Neural crest cell (in vitro differentiated cells): ENCODE data around the gene UMODL1. TPM values are rescaled to one million over a fixed set of nuclear protein-coding genes. Genes with fewer than 3 reads are reported as not detected.

Experiments used
- DNase-seq: peaks from one replicate; pipeline ENCODE4 v3.0.0; 2021; ENCODE audit warnings: low read depth, mixed read lengths, low spot score
- H3K27ac Mint-ChIP-seq: one replicate; pipeline ENCODE4 v1.8.0; 2021; ENCODE audit warnings: mild to moderate bottlenecking, mixed read lengths; ENCODE audit not compliant: unreplicated experiment
- H3K27me3 Mint-ChIP-seq: 2 replicates; pipeline ENCODE4 v1.8.0; 2021; ENCODE audit warnings: low read depth, mild to moderate bottlenecking, mixed read lengths
- H3K36me3 Mint-ChIP-seq: 2 replicates; pipeline ENCODE4 v1.8.0; 2021; ENCODE audit warnings: low read depth, mild to moderate bottlenecking, mixed read lengths
- H3K4me1 Mint-ChIP-seq: 2 replicates; pipeline ENCODE4 v1.8.0; 2021; ENCODE audit warnings: mixed read lengths
- H3K4me3 Mint-ChIP-seq: one replicate; pipeline ENCODE4 v1.8.0; 2021; ENCODE audit warnings: mild to moderate bottlenecking, mixed read lengths
- H3K9me3 Mint-ChIP-seq: 2 replicates; pipeline ENCODE4 v1.8.0; 2021; ENCODE audit warnings: mixed read lengths
- CTCF ChIP-seq: fragments of 200-600 bp; sonication (generic); conservative IDR thresholded peaks from 2 replicates; pipeline ENCODE4 v1.5.0; 2021; ENCODE audit warnings: antibody characterized with exemption, mild to moderate bottlenecking
- total RNA-seq: library from RNA; stranded (reverse); gene quantifications from 2 replicates; pipeline ENCODE4 v1.2.1, GENCODE V29; 2021

The UMODL1 gene
- total RNA-seq, 1 donor from 2014 or later = not detected

GRCh38 chr21:42037943-42038342 is 33.2 kb upstream of the UMODL1 start:
- no peak overlapping the region for H3K27ac Mint-ChIP-seq
- no peak for DNase-seq

GRCh38 chr21:42038393-42038792 is 32.7 kb upstream of the UMODL1 start:
- H3K4me3 Mint-ChIP-seq = no peak overlapping the region
- H3K27ac Mint-ChIP-seq = no peak overlapping the region
- H3K27me3 Mint-ChIP-seq = no peaks in the 10 kb centered on the region
- no peak for DNase-seq
- H3K36me3 Mint-ChIP-seq = no peaks in the 10 kb centered on the region
- peaks cover 34% of the 10 kb centered on the region for H3K4me1 Mint-ChIP-seq
- no peaks in the 10 kb centered on the region for H3K9me3 Mint-ChIP-seq
- no peak for TF ChIP-seq CTCF

More at GRCh38 chr21:42037943-42038342, 33.2 kb upstream of the UMODL1 start:
- Mint-ChIP-seq H3K27me3 (no peaks in the 10 kb centered on the region), H3K4me3 (no peak overlapping the region), H3K4me1 (peaks cover 34% of the 10 kb centered on the region), H3K36me3 (no peaks in the 10 kb centered on the region), H3K9me3 (no peaks in the 10 kb centered on the region)
- no peak for TF ChIP-seq CTCF

- Mint-ChIP-seq H3K9me3 (no peaks in the 10 kb centered on the region), H3K36me3 (no peaks in the 10 kb centered on the region), H3K27me3 (no peaks in the 10 kb centered on the region), H3K4me3 (no peak overlapping the region), H3K27ac (no peak overlapping the region), H3K4me1 (peaks cover 34% of the 10 kb centered on the region)
- no peak for DNase-seq
- no peak for TF ChIP-seq CTCF
Observed at GRCh38 chr21:42038826-42039425, 32.2 kb upstream of the UMODL1 start.

- DNase-seq = no peak
- Mint-ChIP-seq H3K27me3 (no peaks in the 10 kb centered on the region), H3K27ac (no peak overlapping the region), H3K9me3 (no peaks in the 10 kb centered on the region), H3K4me3 (no peak overlapping the region), H3K36me3 (no peaks in the 10 kb centered on the region), H3K4me1 (peaks cover 34% of the 10 kb centered on the region)
- TF ChIP-seq CTCF = no peak
Observed at GRCh38 chr21:42039470-42039901, 31.6 kb upstream of the UMODL1 start.

- peaks cover 34% of the 10 kb centered on the region for H3K4me1 Mint-ChIP-seq
- no peak overlapping the region for H3K4me3 Mint-ChIP-seq
- no peak for DNase-seq
- H3K36me3 Mint-ChIP-seq = no peaks in the 10 kb centered on the region
- H3K27ac Mint-ChIP-seq = peak overlapping the region; percentile 6
- H3K27me3 Mint-ChIP-seq = no peaks in the 10 kb centered on the region
- TF ChIP-seq CTCF = no peak
- no peaks in the 10 kb centered on the region for H3K9me3 Mint-ChIP-seq
Observed at GRCh38 chr21:42039911-42040351, 31.2 kb upstream of the UMODL1 start.
